Measurements from ENCODE around the gene OR10AD1.
"Not testable (repeated sequence)": the region's sequence is repeated elsewhere in the genome, so short reads cannot be mapped to it uniquely, and the experiment has no call there.

The OR10AD1 gene

GRCh38 chr12:48157889-48158370 is 45.2 kb downstream of the OR10AD1 start:
- no peak for DNase-seq

- peak; percentile 96 for DNase-seq
Measured at GRCh38 chr12:48157018-48157888, 45.8 kb downstream of the OR10AD1 start, which contains the start of gene ASB8. TSS of gene ASB8 (minus strand) at chr12:48157515. CDS start at chr12:48153496, 4,019 bp downstream.

DNA sequence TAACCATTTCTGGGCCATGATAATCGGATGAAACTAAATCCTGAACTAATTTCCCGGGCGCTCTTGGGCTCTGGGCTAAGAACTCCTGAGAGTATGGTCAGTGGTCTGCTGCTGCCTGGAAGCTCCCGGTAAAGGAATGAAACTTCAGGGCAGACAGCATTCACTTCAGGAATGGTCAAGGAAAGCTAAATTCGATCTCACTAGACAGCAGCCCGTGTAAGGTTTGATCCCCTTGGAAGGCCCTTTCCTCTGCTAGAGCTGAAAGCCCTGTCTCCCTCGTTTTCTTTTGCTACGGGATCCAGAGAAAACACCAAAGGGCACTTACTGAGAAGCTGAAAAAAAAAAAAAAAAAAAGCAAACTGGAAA is 46.5 kb downstream of the OR10AD1 start:
- DNase-seq, result no peak

DNA sequence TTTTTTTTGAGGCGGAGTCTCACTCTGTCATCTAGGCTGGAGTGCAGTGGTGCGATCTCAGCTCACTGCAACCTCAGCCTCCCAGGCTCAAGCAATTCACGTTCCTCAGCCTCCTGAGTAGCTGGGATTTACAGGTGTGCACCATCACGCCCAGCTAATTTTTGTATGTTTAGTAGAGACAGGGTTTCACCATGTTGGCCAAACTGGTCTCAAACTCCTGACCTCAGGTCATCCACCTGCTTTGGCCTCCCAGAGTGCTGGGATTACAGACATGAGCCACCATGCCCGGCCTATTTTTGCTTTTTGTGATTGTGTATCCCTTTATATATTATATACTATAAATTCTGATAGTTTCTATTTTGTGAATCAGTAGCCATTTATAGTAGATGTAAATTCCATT is 47.3 kb downstream of the OR10AD1 start:
- DNase-seq, result not testable (repeated sequence)
